Dermis blood vessel endothelial cell (primary cell): ENCODE measurements around the gene PBX3. TPM values are rescaled to one million over a fixed set of nuclear protein-coding genes. Genes with fewer than 3 reads are reported as not detected.
"Not testable (repeated sequence)": the region's sequence is repeated elsewhere in the genome, so short reads cannot be mapped to it uniquely, and the experiment has no call there.

ENCODE experiments used
- DNase-seq: peaks from one replicate; pipeline ENCODE4 v3.0.0; 2010
- total RNA-seq: library from RNA; depleted of rRNA; stranded (reverse); fragments of >200 nt; gene quantifications from 2 replicates; pipeline ENCODE4 v1.2.3, GENCODE V29; 2014

PBX3 gene
- total RNA-seq, 1 donor from 2014 or later: 10.2 TPM

DNA sequence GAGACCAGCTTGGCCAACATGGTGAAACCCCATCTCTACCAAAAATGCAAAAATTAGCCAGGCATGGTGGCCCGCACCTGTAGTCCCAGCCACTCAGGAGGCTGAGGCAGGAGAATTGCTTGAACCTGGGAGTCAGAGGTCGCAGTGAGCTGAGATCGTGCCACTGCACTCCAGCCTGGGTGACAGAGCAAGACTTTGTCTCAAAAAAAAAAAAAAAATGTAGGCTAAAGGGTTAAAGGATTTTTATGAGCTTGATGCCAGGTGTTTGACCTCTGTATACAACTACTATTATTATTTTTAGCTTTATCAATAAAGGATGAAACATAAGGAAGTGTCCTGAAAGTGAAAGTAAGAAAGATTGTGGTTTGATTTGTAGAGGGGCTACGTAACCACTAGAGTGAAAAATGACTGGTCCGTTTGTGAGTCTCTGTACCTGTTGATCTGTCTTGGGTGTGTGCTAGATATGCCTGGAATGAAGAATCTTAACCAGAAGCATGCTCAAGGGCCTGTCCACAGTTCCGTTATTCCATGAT lies 76.8 kb downstream of the PBX3 start:
- not testable (repeated sequence) for DNase-seq

DNA sequence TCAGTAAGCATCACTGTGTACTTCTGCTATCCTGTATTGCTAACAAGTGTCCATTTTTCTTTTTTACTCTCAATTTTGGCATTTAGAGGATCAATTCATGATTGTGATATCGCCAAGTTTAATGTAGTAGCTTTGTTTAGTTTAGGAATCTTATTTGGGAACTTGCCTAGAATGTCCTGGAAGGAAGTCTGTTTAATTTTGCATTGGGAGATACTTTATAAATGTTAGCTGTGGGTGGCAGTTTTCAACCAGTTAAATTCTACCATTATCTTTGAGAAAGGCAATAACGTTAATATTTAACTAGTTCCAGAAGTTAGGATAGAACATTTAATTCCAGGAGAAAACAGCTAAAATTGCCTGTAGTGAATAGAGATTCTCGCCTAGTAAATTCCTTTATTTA lies 78.6 kb downstream of the PBX3 start:
- DNase-seq: no peak

DNA sequence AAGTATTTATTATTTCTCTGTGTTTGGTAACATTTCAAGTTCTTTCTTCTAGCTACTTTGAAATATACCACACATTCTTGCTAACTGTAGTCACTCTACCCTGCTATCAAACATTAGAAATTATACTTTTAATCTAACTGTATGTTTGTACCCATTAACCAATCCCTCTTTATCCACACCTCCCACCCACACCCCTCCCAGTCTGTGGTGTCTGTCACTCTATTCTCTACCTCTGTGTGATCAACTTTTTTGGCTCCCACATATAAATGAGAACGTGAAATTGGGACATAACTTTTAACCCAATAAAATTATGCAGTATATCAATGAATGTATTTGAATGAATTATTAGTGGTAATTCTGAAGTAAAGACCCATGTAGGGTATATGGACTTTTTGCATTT lies 79.7 kb downstream of the PBX3 start:
- no peak for DNase-seq

DNA sequence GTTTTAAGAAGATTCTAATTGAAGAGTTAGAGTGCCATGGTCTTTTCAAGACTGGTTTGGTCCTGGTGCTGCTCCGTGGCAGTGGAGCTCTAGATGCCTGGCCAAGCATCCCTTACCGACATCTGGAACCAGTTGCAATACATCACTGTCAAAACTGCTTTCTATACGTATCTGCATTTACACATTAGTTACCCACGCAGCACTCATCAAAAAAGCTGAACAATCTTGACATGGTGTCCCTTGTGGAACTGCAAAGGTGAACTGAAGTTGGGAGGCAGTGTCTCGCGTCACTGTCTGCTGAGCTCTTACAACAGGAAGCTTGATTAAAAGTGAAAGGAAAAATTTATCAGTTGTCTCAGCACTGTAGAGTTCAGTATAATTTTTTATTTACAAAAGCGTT lies 82.6 kb downstream of the PBX3 start:
- DNase-seq: peak; percentile 48

DNA sequence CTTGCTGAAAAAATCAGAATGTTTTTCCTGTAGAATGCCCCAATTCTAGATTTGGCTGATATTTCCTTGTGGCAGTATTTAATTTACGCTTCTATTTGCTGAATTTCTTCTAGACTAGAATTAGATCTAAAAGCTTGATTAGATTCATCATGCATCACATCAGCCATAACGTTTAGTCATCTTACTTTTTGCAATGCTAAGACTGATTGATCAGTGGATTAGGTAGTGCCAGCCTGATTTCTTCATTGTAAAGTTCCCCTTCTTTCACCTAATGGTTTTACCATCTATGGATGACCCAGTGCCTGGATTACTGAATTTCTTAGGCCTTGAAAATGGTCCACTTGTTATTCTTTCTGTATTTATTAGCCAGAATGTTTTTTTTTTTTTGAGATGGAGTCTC lies 83.9 kb downstream of the PBX3 start:
- no peak for DNase-seq

DNA sequence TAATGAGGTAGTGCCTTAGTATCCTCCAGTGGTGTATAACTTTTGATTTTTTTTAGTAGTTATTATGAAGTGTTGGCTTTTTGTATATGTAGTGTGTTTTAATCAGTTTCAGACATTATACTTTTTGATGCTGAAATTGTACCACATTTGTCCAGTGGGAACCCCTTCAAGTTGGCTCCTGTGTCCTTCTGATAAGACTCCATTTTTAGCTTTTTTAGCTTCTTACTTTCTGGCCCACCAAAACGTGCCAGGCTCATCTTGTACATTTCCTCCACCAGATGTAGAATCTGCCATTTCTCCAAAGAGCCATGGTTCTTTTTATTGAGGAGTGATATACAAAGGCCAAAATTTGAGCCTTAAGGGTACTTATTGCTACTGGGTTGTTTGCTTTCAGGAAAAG lies 84.4 kb downstream of the PBX3 start:
- DNase-seq: no peak

DNA sequence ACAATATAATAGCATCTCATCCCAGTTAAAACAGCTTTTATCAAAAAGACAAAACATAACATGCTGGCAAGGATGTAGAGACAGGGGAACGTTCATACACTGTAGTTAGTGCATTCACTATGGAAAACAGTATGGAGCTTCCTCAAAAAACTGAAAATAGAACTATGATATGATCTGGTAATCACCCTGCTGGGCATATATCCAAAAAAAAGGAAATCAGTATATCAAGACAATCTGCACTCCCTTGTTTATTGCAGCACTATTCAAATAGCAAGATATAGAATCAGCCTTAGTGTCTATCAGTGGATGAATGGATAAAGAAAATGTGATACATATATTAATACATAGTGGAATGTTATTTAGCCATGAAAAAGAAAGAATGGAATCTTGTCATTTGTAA lies 88.5 kb downstream of the PBX3 start:
- peak; percentile 11 for DNase-seq

DNA sequence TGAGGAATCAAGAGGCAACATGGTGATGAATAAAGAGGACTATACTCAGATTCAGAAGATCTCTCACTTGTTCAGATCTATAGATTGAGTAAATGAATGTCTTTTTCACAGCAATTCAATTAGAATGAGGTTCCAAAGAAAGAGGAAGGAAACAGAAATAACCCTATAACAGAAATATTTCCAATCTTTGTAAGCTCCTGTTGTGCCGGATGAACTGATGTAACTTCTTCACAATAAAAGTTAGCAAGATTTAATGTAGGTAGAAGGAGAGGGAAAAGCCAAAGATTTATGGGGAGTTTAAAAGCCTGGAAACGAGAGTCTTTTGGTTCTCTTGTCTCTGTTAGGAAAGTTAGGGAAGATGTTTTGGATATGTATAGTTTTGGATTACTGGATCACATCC lies 92.1 kb downstream of the PBX3 start:
- peak; percentile 20 for DNase-seq

DNA sequence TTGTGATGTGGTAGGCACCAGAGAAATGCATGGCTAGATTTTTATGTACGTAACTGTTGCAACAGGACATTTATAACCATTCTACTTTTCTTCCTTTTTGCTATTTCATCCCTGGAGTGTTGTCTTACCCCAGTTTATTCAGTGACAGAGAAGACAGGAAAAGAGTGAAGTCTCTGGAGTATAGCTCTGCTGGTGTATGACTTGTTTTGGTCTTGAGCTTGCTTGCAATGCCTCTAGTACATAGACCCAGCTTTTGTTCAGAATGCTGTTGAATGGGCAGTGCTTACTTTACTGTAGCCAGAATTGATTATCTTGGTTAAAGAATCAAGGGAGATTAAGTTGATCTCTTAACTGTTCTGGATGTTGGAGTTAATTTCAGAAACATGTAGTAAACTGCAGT lies 94.3 kb downstream of the PBX3 start:
- DNase-seq: no peak

DNA sequence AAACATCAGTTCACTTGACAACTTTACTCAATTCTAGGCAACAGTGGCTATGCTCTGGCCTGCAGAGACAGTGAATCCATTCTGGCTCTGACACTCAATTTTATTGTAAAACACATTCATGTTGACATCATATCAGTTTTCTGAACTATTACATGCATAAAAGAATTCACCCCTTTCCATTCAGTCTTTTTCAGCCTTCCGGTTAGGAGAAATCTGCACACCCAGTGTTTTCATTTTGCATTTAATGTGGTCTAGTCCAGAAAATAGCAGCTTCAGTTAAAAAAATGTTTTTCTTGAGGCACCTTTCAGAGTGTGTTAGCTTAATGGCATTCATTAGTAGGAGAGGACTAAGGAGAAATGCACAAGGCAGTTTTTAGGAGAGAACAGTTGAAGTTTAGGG lies 95.1 kb downstream of the PBX3 start:
- no peak for DNase-seq

DNA sequence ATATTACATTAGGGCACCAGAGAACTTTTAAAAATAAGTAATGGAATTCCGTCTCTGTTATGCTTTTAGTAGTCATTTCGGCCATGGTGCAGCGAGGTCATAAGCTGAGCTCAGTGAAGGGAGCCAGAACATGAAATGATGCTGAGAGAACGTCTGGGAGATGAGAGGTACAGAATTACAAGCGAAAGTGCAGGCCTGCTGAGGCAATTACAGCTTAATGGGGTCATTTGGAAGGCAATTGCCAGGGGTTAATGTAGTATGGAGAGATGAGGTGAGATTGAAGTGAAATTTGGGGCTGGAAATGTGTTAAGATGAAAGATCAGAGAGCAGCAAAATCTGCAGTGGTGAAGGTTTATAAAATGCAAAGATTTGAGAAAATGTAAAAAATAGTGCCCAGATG lies 96.5 kb downstream of the PBX3 start:
- DNase-seq: no peak

DNA sequence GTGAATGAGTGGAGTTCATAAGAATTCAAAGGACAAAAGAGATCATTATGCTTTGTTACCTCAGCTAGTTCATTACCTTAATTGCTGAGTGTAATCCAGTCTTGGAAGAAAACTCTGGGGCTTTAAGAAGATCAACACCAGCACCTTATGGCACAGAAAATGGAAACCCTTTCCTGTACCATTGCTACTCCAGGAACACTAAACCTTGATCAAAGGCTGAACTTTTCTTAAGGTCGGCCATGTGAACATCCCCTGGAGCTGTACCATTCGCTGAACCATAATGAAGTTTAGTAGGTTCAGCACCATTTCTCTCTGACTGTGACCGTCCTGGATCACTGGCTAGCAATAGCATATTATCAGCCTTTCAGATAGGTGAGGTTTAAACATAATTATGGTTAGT lies 97.4 kb downstream of the PBX3 start:
- no peak for DNase-seq

DNA sequence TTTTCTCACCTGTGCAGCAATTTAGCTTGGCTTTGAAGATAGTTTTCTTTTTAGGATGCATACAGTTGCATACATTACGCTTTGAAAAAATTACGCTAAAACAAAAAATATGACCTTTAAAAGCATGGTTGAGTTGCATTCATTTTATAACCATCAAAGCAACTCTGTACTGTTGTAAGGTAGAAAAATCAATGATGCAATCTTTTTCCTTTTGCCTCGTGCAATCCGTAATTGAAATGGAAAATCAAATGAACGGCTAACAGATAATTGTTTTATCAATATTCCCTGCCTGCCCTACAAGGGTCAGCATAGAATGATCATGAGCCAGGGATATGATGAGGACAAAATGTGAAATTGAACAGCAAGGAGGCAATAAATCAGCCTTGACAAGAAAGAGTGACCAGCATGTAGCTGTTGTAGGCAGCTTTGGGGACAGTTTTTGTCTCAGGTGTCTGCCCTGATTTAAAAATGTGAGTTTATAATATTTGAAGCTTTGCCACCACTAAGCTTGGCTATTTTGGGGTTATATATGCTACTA lies 98.2 kb downstream of the PBX3 start:
- DNase-seq: no peak

DNA sequence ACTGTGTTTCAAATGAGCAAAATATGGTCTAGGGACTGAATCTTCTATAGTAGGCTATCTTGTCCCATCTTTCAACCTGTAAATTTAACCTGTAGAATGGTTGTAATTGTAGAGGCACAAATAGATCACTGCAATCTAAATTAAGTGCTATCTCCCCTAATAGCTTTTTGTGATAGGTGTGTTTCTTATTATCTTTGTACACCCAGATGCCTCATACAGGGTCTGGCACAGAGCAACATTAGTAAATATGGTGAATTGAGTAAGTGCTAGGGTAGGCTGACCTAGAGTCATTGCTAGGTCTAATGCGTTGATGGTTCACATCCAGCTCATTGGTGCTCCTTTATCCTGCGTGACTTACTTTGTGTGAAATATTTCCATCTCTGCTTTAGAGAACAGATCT lies 100.6 kb downstream of the PBX3 start:
- no peak for DNase-seq

DNA sequence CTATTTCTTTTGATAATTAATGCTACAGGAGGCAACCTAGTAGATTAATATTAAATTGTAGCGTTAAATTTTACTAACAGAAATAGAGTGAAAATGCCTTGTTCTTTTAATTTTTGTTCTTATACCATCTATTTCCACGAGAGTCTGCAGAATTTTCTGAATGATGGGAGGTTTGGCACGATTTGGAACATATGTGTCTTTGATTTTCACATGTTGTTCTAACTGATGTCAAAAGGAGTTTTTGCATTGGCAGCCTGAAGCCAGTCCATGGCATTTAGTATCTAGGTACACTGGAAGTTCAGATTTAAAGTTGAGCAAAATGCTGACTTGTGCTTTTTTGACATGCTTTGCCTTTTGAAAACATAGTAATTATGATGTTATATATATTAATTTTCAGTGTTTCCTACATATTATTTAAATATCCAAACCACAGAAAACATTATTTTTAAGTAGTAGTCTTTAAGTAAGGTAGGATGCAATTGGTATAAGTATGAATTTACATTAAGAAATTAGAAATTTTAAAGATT lies 103.0 kb downstream of the PBX3 start:
- DNase-seq: no peak

DNA sequence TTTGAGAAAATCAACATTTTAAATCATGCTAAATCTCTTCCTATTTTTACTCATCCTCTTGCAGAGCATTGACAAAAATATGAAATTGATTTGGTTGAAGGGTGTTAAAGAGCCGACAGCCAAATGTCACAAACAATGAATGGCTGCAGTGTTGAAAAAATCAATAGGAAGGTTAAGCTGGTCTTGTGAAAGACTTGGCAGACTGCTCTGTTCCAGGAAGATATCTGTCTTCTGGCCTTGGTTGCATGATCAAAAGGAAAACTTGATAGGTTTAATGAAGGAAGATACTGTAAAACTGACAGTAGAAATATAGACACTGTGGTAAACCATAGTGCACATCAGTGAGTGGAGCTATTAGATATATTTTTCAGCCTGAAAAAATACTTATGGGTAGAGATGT lies 103.6 kb downstream of the PBX3 start:
- no peak for DNase-seq

DNA sequence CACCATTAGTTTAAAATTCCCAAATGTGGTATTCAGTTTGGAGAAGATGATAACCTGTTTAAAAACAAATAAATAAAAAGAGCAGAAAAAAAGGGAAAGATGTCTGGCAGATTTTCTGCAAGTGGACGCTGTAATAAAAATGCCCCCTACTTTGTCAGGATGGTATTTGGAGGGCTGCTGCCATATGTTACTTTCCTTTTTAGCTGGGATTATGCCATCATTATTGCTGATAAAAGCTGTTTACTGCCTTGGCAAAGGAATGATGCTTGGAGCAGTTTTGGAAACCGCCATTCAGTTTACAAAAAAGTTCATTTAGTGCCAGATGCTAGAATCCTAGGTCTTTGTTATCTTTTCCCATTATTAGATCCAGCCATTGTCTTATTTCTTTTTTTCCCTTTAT lies 104.8 kb downstream of the PBX3 start:
- no peak for DNase-seq

DNA sequence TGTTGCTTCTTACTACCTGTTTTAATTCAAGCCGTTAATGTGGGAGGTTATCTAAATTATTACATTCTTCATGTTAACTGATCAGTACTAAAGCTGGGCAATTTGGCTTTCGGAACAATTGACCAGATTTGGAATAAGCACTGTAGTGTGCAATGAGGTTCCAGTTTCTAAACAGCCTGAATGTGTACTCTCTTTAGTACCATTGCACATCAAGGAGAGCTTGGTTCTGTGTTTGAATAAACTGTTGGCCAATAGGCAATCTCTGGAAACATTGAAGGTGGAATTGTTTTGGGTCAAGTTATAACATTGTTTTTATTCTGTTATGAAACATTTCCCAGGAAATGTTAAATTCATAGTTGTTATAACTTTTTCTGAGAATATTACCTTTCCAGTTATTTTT lies 105.2 kb downstream of the PBX3 start:
- no peak for DNase-seq

DNA sequence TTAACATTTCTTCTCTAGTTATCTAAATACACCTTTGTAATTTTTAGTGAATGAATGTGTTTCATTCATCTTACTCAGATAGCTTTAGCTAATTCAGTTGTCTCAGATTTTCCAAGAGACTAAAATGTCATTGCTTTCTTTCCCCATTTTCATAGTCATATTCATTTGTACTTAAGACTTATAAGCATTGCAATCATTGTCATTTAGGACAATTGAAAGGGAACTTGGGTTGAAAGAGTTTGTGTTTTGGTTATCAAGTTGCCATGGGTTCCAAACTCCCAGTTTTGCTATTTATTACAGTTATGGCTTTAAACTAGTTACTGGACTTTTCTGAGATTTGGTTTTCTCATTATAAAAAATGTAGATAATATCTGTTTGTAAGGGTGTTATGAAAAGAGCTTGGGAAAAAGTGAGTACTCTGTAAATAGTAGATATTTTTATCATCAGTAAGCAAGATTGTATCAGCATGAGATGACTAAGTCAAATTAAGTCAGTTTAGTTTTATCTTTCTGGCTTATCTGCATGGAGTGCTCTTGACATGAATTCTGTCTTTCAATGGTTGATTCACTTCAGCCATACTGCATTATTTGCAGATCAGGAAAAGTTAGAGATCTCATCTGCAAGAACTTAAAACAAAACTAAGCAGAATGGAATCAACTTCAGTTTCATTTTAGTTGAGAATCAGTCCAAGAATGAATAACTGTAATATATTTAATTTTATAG lies 107.5 kb downstream of the PBX3 start:
- peak; percentile 32 for DNase-seq

DNA sequence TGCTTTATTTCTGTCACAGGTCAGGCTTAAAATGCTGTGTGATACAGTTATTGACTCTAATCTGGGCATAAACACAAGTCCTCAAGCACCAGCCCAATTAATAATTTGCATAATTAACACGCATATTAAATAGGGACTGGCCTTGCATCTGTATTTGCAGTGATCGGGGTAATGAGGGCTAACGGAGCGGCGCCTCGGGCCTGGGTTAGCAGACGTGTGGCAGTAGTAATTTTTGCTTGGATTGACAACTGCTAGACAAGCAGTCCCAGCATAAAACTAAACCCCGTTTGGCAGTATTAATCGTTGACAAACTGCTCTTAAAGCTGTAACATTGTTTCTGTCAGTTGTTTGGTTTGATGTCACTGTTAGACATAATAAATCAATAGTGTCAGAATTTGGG lies 109.2 kb downstream of the PBX3 start:
- DNase-seq: no peak

DNA sequence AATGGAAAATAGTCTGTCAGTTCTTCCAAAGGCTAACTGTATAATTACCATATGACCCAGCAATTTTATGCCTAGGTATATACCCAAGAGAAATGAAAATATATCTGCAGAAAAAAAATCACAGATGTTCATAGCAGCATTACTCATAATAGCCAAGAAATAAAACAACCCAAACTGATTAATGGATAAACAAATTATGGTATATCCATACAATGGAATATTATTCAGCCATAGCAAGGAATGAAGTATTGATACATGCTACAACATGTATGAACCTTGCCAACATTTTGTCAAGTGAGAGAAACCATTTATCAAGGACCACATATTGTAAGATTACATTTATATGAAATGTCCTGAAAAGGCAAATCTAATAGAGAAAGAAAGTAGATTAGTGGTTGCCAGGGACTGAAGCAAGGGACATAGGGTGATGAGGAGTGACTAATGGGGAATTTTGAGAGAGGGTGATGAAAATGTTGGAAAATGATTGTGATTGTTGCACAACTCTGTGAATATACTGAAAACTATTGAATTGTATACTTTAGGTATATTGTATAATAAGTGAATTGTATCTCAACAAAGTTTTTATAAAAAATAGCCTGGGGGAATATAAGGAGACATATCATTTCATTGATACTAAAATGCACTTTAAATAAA lies 114.4 kb downstream of the PBX3 start:
- no peak for DNase-seq

DNA sequence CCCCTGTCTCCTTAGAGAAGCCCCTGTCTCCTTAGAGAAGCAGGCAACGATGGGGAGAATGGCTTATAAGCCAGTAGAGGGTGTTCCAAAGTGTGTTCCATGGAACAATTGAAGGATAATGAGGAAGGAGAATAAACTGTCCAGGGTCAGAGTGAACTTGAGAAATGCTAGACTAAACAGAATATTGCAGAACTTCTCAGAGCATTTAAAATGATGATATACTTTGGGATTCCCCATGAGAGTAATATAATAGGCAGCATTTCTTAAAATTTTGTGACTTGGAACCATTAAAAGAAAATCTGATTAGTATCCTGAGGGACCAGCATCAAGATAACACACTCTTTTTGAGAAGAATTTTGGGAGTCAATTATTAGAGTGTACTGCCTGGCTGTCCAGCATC lies 116.8 kb downstream of the PBX3 start:
- DNase-seq: no peak

DNA sequence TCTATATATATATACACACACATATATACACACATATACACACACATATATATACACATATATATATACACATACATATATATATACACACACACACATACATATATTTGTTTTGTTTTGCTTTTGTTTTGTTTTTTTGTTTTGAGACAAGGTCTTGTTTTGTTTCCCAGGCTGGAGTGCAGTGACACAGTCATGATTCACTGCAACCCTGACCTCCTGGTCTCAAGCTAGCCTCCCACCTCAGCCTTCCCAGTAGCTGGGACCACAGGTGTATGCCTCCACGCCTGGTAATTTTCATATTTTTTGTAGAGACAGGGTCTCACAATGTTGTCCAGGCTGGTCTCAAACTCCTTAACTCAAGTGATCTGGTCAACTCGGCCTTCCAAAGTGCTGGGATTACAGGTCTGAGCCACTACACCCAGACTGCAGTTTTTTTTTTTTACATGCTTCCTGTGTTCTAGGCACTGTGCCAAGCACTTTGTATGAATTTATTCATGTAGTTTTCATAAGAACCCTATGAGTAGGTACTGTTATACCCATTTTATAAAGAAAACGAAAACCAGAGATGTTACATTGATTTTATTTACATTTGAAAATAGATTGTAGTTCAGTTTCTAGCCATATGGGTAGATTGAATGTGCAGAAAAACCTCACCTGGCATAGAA lies 120.7 kb downstream of the PBX3 start:
- DNase-seq: peak; percentile 88
